HG02938 (cell line): Measurements from ENCODE around the gene AUTS2.

Experiments
- ATAC-seq: cut with Tn5 transposase; IDR thresholded peaks from one replicate; pipeline ENCODE4 v1.9.1; 2021; ENCODE audit warnings: mild to moderate bottlenecking, moderate library complexity; ENCODE audit not compliant: unreplicated experiment

The AUTS2 gene

DNA sequence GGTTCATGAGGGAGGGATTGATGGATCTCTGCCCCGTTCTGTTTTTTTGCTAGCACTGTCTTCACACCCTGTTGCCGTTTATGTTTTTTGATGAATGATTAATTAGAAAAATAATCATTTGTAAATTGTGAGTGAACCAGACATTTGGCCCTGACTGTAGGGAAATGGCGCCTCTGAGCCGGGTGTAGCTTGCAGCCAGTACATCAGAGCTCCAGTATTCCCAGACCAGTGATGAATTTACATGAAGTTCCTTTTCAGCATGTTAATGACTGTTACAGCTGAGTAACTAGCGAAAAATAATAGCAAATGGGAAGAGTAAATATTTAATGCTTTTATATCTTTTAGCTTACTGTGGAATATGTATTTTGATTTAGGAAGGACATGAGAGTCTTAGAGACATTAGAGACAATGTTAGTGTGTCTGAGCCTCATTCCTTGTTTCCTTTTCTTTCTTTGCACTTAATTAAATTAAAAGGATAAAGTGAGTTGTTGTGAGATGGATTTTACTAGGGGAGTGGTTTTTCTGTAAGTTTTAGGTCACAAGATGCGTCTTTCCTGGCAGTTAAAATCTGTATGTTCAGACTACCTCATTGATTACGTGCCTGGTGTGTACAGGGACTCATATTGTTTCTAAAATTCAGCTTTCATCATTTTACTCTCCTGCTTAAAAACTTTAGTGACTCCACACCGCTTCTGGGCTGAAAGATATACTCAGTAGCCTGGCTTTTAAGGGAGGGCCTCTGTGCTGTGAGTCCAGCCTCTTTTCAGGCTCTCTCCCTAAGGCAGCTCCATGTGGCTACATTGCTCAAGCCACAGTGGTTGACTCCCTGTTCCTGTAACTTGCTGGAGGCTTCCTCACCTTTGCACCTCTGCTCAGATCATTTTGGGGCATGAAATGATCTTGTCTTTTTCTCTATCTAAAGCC lies 86.4 kb downstream of the AUTS2 start:
- no peak for ATAC-seq

DNA sequence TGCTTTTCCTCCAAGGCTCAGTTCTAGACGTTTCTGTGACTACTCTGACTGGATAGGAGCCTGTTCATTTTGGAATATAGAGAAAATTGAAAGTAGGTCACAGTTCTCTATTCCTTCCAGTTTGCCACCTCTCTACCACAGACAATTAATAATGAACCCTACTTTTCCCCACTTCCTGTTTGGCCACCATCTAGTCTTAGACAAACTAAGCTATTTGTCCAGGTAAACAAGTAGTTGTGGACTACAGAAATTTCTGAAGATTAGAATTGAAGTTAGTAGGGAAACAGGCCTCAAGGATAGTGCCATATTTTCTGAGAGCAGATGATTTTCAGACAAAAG lies 87.0 kb downstream of the AUTS2 start:
- ATAC-seq: no peak

DNA sequence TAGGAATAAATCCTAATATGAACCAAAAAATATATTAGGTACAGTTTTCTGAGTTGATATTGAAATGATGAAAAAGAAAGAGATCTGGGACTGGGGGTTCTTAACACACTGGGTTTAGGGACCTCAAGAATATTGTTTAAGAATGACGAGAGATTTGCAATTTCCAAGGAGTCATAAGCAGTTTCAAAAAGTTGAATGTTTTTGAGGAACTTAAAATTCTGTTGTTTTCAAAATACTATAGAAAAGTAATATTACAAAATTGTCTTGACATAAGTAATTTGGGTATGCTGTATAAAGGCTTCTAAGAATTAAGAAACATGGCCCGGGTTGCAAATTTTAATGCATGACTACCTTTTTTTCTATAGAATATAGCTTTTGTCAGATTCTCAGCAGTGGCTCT lies 88.1 kb downstream of the AUTS2 start:
- no peak for ATAC-seq

DNA sequence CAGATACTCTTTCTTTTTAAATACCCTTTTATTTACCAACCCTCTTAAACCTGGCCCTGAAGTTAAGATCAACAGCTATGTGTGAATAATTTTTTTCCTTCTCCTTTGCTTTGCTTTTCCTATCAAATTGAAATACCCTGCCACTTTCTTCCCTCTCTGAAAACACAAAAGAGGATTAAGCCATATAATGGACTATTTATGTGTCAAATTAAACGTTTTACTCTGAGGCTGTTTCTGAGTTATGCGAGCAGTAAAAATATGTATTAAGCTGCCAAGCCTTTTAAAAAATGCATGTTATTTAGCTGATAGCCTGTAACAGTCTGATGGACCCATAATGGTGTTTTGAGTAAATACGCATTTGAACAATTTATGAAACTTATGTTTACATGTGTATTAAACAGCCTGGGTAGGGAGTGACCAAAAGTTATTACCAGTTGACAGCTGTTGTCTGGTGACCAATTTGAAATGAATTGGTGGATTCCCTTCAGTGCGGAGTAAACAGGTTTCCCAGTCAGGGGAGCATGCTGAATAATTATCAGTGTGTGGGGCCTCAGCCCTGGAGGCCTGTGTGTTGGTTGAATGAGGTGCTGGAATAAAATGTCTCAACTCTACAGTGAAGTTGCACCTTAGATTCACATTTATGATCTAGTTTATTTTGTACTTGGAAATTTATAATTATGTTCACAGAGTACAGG lies 89.6 kb downstream of the AUTS2 start:
- ATAC-seq: no peak

DNA sequence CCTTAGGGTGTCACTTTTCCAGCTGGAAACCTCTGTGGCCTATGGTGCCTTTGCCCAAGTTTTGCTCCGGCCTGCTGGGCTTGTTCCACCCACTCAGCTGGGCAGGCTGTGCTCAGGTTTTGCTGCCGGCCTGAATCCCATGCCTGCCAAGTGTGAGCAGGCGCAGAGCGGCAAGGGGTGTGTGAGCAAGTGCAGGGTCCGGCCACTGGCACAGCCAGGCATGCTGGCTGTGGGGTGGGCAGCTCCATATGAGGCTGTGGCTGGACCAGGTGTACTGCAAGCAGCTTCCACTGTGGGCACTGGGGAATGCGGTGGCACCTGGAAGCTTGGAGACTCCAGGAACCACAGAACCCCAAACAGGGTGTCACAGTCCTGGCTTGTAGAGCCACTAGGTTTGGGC lies 92.1 kb downstream of the AUTS2 start:
- no peak for ATAC-seq

DNA sequence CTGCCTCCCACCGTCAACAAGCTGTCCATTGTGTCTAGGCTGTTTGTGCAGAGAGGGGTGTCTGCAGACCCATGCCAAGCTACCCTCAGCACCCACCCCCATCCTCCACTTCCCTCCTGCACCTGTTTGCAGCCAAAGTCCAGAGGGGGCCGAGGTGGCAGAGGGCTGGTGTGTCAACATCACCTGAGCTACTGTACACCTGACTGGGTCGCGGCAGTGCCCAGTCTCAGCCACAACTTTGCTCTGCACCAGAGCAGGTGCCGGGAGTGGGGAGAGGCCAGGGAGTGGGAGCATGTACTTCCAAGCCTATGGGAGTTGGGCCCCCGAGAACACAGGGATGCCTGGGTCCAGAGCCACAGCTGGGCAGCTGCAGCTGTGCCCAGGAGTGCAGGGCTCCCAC lies 93.1 kb downstream of the AUTS2 start:
- ATAC-seq: no peak

DNA sequence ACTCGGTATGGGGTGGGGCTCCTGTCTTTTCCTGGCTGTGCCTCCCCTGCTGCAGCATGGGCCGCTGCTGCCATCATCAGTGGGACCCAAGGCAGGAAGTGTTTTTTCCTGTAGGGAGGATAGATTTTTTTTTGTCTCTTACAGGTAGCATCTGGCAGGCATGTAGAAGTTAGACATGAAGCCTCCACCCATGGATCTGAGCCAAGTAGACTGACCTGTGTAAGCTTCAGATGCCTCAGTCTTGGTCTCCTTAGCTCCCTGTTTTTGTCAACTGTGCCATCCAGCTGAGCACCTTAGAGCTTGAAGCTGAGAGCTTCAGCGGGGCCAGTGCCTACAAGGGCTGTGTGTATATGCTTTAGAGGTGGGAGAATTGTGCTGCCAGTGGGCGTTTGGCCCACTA lies 93.5 kb downstream of the AUTS2 start:
- ATAC-seq: no peak

DNA sequence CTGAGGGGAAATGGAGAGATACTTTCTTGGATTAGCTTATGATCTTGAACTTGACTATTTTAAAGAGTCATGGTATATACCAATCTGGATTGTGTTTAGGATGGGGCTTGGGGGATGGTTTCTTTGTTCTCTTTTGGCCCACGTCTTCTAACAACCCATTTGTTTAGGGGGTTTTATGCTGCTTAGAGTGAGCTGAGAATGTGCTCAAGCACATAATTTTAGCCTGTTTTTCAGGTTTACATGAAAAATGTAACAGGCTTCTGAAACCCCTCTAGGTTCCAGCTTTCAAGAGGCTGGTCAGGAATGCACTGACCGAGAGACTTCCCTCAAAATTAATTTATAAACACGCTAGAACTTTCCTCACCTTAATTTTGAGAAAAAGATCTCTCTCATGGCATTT lies 94.3 kb downstream of the AUTS2 start:
- no peak for ATAC-seq

DNA sequence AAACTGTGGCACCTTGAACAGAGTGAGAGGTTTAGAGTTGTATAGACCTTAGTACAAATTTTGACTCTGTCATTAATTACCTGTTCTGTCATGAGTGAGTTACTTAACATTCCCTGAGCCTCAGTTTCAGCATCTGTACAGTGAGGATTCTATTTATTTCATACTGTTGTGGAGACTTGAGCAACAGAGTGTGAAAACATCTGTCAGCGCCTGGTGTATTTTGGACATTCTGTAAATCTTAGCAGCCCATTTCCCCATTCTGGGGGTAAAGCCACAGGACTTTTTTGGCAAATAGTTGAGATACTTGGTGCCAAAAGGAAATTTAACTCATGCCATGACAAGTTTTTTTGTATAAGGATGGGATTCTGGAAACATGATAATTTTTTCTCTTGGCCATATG lies 94.8 kb downstream of the AUTS2 start:
- no peak for ATAC-seq

DNA sequence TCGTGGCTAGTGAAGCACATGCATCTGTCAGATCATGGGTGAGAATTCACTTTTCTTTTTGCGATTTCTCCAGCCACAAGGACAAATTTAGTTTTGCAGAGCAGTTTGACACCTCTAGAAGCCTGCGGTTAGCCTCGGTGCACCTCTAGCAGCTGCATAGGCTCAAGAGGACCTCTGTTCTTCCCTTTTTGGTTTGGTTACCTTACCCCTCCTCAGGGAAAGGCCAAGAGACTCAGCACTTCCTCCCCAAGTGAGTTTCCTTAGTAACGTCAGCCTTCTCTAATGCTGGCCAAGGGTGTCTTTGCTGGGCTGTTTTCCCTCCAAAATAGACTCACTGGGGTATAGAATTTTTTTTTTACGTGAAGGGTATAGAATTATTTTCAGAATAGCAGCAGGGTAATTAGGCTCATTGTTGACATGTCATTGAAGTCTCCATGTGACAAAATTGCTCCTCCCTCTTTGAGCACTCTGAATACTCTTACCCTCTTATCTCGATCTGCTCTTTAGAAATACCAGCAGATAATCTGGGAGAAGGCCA lies 97.8 kb downstream of the AUTS2 start:
- ATAC-seq: peak; percentile 52

DNA sequence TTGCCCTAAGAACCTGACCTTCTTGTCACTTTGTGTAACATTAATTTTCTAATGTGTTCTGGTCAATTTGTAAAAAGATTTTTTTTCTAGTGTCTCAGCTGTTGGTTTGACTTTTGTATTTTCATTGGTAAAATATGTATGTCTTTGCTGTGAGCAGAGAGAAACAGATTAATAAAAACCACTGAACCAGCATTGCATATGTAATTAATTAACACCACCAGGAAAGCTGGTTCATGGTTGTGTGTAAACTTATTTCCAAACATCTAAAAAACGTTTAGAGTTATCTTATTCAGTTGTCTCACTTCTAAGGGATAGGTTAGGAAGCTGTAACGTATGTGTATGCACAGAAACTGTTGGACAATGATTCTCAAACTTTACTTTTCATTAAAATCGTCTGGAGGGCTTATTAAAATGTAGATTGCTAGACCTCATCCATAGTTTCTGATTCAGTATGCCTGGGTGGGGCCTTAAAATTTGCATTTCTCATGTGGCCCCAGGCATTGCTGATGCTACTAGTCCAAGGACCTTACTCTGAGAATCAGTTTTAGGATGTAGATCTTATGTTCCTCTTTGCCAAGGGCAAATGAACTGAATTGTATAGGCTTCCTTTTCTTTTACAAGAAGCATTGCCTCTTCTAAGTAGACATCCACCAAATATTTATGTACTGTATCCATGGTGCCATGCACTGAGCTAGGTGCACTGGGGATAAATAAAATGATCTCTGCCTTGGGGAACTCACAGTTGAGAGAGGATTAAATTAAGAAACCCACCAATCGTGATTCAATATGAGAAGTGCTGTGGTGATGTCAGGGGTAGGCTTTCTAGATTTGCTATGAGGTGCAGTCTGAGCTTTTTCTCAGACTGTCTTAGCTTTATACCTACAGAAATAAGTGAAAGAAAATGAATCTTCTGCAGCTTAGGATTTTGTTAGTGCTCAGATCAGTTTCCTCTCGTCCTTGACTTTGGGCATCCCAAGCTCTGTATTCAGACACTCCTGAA lies 98.7 kb downstream of the AUTS2 start:
- ATAC-seq: no peak

DNA sequence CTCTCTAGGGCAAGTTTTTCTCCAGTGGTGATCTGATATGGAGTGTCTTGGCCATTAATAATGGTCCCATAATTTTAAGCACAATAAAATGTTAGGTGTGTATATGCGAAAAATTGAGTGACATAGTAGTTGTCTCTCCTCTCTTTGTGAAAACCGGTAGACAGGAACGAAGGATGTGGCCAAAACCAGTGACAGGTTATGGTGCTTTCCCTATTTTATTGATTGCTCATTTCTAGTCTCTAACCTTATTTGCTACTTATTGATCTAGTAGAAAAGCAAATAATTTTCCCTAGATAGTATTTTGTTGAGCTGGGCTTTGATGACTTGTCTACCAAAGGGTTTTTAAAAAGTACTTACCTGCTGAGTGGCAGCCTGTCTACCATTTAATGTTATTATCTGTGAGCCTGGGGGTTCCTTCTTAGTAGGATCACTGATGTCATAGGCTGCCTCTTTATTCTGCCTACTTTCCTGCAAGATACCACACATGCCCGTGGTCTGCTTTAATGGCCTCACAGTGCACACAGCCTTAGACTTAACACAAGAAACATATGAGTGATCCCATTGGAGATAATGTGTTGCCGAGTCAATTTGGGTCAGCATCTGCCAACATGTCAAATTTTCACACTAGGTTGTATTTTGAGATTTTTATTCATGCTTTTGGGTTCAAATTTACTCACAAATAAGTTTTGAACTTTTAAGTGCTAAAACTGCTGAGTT lies 100.0 kb downstream of the AUTS2 start:
- ATAC-seq: no peak

DNA sequence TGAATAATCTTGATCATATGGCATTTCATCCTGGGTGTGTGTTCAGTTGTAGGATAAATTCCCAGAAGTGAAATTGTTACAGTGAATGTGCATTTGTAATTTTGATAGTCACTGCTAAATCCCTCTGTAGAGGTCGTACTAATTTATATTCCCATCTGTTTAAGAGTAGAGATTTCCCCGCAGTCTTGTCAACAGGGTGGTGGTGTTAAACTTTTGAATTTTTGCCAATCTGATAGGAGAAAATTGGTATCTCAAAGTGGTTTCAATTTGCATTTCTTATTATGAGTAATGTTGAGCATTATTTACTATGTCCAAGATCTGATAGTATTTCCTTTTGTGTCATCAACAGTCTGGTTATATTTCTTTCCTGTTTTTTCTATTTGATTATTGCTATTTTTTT lies 101.7 kb downstream of the AUTS2 start:
- no peak for ATAC-seq

DNA sequence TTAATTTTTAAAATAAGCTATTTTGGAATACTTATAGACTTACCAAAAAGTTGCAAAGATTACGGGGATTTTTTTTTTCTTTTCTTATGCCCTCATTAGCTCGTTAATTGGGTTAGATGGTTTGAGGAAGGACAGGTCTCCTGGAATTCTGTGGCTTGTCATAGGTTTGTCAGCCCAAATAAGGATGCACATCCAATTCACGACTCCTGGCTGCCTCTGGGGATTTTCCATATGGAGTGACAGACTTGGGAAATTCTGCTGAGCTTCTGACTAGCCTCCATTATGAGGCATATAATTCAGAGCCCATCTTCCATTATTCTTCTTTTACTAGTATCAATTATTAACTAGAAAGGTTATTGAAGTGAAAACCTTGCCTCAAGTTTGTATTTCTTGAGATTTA lies 102.1 kb downstream of the AUTS2 start:
- no peak for ATAC-seq

DNA sequence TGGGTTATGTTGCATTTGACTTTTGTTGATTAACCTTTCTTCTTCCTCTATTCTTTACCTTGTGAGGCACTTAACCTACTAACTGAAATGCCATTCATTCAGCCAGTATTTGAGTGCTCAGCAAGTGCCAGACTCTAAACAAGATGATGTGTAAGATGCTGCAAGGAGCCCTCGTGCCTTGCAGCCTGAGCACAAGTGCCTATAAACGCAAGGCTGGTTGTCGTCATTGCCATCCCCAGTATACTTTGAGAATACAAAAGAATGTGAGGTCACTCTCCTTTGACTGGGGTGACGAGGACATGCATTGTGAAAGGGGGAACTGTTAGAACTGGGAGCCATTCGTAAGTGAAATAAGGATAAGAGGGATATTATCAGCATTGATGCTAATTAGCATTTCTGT lies 103.0 kb downstream of the AUTS2 start:
- no peak for ATAC-seq

DNA sequence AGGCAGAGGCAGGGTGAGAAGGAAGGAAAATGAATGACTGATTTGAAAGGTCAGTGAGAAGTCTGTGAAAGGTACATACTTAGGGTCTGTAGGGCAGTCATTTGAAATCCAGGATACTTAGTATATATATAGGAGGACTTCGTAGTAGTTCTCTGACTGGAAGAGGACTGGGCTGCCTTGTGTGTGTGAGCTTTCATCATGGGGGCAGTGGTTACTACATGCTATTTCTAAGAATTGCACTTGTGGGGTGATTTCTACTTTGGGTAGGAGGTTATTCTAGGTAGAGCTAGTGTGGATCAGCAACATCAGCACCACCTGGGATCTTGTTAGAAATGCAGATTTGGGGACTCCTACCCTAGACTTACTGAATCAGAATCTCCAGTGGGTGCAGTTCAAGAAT lies 104.1 kb downstream of the AUTS2 start:
- no peak for ATAC-seq

DNA sequence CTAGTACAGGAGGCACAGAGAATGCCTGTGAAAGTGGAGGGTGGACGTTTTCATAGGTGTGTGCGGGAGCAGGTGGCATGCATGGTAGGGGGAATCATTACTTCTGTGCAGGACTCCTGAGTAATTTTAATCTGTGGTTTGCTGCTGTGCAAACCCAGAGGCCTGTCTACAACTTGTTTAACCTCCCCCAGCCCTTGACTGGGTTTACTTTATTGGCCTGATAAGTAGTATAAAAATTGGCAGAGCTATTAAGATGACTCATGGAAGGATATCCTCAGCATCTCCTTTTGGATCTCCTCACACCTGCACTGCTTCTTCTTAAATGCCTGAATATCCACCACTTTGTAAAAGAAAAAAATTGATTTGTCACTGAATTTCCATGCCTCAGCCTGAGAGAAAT lies 104.8 kb downstream of the AUTS2 start:
- no peak for ATAC-seq

DNA sequence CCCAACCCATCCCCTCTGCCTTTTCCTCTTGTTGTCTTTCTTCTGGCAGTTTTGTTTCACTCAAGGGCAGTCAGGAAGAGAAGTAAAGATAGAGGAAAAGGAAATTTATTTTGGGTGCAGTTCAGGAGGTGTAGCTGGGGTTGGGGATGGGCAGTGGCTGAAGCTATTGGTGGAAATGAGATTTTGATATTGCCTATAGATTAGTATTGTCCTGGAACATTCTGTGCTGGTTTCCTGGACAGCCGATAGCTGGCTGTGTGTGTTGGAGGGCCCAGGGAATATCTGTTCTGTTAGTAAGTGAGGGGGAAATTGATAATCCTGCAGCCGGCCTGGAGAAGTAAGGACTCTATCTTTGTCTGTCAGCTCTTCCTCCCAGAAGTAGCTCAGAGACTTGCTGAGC lies 107.8 kb downstream of the AUTS2 start:
- no peak for ATAC-seq

DNA sequence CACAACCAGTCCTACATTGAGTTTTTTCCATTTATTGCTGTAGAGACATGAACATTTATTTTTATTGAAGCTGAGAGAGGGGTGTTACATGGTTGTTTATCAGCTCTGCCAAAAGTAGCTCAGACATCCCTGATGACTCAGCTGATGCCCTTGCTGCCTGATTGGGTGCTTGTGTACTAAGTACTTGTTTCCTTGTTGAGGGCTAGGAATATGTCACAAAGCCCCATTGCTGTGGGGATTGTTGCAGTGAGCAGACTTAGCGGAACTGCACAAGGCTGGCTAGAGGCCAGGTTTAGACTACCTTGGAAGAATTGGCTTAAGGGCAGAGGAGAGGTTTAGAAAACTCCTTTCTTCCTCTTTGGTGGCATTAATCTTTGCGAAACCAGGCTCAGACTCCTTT lies 110.6 kb downstream of the AUTS2 start:
- ATAC-seq: no peak

DNA sequence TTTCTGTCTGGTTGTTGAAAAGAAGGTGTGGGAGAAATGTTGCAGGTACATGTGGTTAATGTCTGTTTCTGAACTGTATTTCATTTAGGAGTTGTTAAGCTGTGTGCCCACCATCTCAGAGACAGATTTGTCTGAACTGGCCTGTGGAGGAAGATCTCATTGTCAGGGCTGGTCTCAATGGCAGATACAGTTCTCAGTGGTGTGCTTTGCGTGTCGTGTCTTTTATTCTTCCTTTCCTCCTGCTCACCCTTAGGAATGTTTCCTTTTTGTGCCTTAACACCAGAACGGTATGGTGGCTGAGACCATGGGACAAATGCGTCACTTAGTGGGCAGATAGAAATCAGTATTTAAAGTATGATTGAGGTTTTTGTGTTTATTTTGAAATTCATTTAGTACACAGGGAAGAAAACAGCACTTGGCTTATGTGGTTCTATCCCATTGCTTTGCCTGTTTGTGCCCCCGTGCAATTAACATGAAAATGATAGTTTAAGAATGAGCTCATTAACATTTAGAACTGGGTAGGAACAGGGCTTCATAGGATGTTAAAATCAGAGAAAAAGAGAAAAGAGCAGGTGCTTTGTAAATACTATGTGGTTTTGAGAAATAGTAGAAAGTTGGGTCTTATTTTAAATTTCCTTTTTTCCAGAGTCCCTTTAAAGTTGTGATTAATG lies 112.6 kb downstream of the AUTS2 start:
- no peak for ATAC-seq
